Measurements from ENCODE around the gene CHRNA3. TPM values are rescaled to one million over a fixed set of nuclear protein-coding genes. Genes with fewer than 3 reads are reported as not detected.
"Not testable (repeated sequence)": the region's sequence is repeated elsewhere in the genome, so short reads cannot be mapped to it uniquely, and the experiment has no call there.

CHRNA3 gene
- total and polyA plus RNA-seq, 2 experiments from 2014 or later = 1.7 to 2.3 TPM

- Histone ChIP-seq H2AFZ (no peak overlapping the region), H3K27me3 (peaks cover 22% of the 10 kb centered on the region), H3K4me3 (no peak overlapping the region), H3K4me1 (ENCODE audit: insufficient read depth) (no peaks in the 10 kb centered on the region), H3K9me3 (ENCODE audit: low read depth) (no peaks in the 10 kb centered on the region), H3K9me2 (replicated peaks; ENCODE audit: insufficient read depth) (no peaks in the 10 kb centered on the region), H3K36me3 (replicated peaks; ENCODE audit: insufficient read depth, low read depth) (no peaks in the 10 kb centered on the region), H3K27ac (no peak overlapping the region), H4K20me1 (ENCODE audit: insufficient read depth, poor library complexity, severe bottlenecking) (no peaks in the 10 kb centered on the region), H3K79me2 (no peaks in the 10 kb centered on the region), H3K4me2 (no peak overlapping the region)
- TF ChIP-seq CTCF (IDR thresholded peaks at IDR 0.05; ENCODE audit: poor library complexity) (no peak), EZH2phosphoT487 (IDR thresholded peaks at IDR 0.05; ENCODE audit: low read depth, severe bottlenecking, unreplicated experiment) (no peak), EZH2 (IDR thresholded peaks at IDR 0.05; ENCODE audit: borderline replicate concordance) (no peak)
- no peak for DNase-seq (ENCODE audit: low spot score)
- WGBS (ENCODE audit: low lambda C conversion rate, missing lambda C conversion rate) = 93% methylated on average over 2 of the region's 2 CpGs
Observed at GRCh38 chr15:78563092-78563491, 57.7 kb downstream of the CHRNA3 start.

- Histone ChIP-seq H3K27me3 (peaks cover 10% of the 10 kb centered on the region), H3K27ac (no peak overlapping the region), H3K4me3 (no peak overlapping the region), H3K9me3 (ENCODE audit: low read depth) (no peaks in the 10 kb centered on the region), H3K4me2 (no peak overlapping the region), H3K36me3 (replicated peaks; ENCODE audit: insufficient read depth, low read depth) (no peaks in the 10 kb centered on the region), H3K9me2 (replicated peaks; ENCODE audit: insufficient read depth) (no peaks in the 10 kb centered on the region), H3K79me2 (no peaks in the 10 kb centered on the region), H2AFZ (no peak overlapping the region), H3K4me1 (ENCODE audit: insufficient read depth) (no peaks in the 10 kb centered on the region), H4K20me1 (ENCODE audit: insufficient read depth, poor library complexity, severe bottlenecking) (no peaks in the 10 kb centered on the region)
- 78% methylated on average over 5 of the region's 5 CpGs for WGBS (ENCODE audit: low lambda C conversion rate, missing lambda C conversion rate)
- DNase-seq (ENCODE audit: low spot score) = no peak
- TF ChIP-seq EZH2 (IDR thresholded peaks at IDR 0.05; ENCODE audit: borderline replicate concordance) (no peak), CTCF (IDR thresholded peaks at IDR 0.05; ENCODE audit: poor library complexity) (no peak), EZH2phosphoT487 (IDR thresholded peaks at IDR 0.05; ENCODE audit: low read depth, severe bottlenecking, unreplicated experiment) (no peak)
Observed at GRCh38 chr15:78561490-78561889, 59.3 kb downstream of the CHRNA3 start.

- not testable (repeated sequence) for H2AFZ ChIP-seq; H3K9me3 ChIP-seq (ENCODE audit: low read depth); DNase-seq (ENCODE audit: low spot score); H3K79me2 ChIP-seq; H3K4me2 ChIP-seq; H3K27ac ChIP-seq; H4K20me1 ChIP-seq (ENCODE audit: insufficient read depth, poor library complexity, severe bottlenecking); H3K4me1 ChIP-seq (ENCODE audit: insufficient read depth); H3K4me3 ChIP-seq; H3K36me3 ChIP-seq (replicated peaks; ENCODE audit: insufficient read depth, low read depth); H3K9me2 ChIP-seq (replicated peaks; ENCODE audit: insufficient read depth); H3K27me3 ChIP-seq
- WGBS (ENCODE audit: low lambda C conversion rate, missing lambda C conversion rate) = 91% methylated on average over 10 of the region's 10 CpGs
Observed at GRCh38 chr15:78560201-78560600, 60.6 kb downstream of the CHRNA3 start.

- DNase-seq (ENCODE audit: low spot score) = no peak
Observed at GRCh38 chr15:78552597-78552996, 68.2 kb downstream of the CHRNA3 start.

More at GRCh38 chr15:78552597-78552996, 68.2 kb downstream of the CHRNA3 start:
- no peaks in the 10 kb centered on the region for H4K20me1 ChIP-seq (ENCODE audit: insufficient read depth, poor library complexity, severe bottlenecking)
- H2AFZ ChIP-seq = no peak overlapping the region
- H3K79me2 ChIP-seq = no peaks in the 10 kb centered on the region
- H3K4me2 ChIP-seq = no peak overlapping the region
- H3K9me2 ChIP-seq (replicated peaks; ENCODE audit: insufficient read depth) = no peaks in the 10 kb centered on the region
- H3K27me3 ChIP-seq = no peaks in the 10 kb centered on the region
- TF ChIP-seq EZH2 (IDR thresholded peaks at IDR 0.05; ENCODE audit: borderline replicate concordance) = no peak
- TF ChIP-seq EZH2phosphoT487 (IDR thresholded peaks at IDR 0.05; ENCODE audit: low read depth, severe bottlenecking, unreplicated experiment) = no peak
- TF ChIP-seq CTCF (IDR thresholded peaks at IDR 0.05; ENCODE audit: poor library complexity) = no peak
- H3K27ac ChIP-seq = no peak overlapping the region
- no peaks in the 10 kb centered on the region for H3K9me3 ChIP-seq (ENCODE audit: low read depth)
- 70% methylated on average over 5 of the region's 5 CpGs for WGBS (ENCODE audit: low lambda C conversion rate, missing lambda C conversion rate)
- no peak overlapping the region for H3K4me3 ChIP-seq
- H3K4me1 ChIP-seq (ENCODE audit: insufficient read depth) = no peaks in the 10 kb centered on the region
- no peaks in the 10 kb centered on the region for H3K36me3 ChIP-seq (replicated peaks; ENCODE audit: insufficient read depth, low read depth)
